Stimulated activated CD8-positive, alpha-beta memory T cell treated with anti-CD3 and anti-CD28 coated beads, Interleukin-4, amount 100 ng/mL, for 24 hours (primary cell): Measurements from ENCODE around the gene USP30.

ENCODE experiments used
- DNase-seq: peaks from one replicate; pipeline ENCODE4 v3.0.0-alpha.2; 2020; ENCODE audit warnings: low read depth

USP30 gene

GRCh38 chr12:109097435-109098182, 45.2 kb downstream of the USP30 start, which contains the start of gene UNG:
Gene UNG, plus strand, starts transcription at chr12:109097597. Its CDS starts 83 bp downstream, at chr12:109097680.
- peak; percentile 95 for DNase-seq

DNA sequence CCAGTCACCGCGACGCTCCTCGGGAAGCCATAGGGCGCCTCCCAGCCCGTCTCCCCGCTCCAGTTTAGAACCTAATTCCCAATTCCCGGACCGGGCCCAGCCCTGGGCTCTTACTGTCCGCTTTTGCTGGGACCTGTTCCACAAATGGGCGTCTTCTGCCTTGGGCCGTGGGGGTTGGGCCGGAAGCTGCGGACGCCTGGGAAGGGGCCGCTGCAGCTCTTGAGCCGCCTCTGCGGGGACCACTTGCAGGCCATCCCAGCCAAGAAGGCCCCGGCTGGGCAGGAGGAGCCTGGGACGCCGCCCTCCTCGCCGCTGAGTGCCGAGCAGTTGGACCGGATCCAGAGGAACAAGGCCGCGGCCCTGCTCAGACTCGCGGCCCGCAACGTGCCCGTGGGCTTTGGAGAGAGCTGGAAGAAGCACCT, 45.8 kb downstream of the USP30 start:
- DNase-seq: no peak

DNA sequence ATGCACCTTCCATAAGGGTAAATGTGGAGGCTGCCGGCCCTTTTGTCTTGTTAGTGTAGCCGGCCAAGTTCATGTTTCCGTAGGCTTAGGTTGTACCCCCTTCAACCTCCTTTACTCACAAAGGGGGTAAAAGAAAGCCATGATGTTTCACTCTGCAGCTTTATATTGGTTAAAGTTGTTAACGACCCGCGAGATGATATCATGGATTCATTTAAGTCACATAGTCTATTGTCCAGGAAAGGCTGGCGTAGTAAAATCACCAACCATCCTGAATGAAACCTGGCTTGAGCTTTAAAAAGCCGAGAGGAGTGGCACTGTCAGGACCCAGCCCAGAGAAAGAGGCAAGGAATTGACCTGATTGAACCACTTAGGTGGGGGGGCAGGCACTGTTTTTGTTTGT, 46.3 kb downstream of the USP30 start:
- no peak for DNase-seq

- DNase-seq: no peak
These were observed 47.1 kb downstream of the USP30 start for GRCh38 chr12:109099431-109100020.

- DNase-seq: no peak
These were observed 48.4 kb downstream of the USP30 start for GRCh38 chr12:109100741-109101140.

DNA sequence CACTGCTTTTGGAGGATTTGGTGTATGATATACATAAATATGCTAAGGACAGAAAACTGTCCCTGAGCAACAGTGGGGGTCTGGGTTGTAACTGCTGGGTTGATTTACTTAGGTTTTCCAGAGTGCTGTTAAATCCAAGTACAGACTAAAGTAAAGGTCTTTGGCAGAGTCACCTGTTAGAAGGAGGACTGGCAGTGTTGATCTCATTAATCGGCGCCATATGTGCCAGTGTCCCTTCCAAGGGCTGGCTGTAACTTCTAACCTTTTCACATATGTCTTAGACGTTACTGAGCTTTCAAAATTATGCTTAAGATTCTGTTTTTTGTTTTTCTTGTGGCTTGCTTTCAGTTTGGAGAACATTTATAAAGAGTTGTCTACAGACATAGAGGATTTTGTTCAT, 50.1 kb downstream of the USP30 start:
- DNase-seq: no peak

DNA sequence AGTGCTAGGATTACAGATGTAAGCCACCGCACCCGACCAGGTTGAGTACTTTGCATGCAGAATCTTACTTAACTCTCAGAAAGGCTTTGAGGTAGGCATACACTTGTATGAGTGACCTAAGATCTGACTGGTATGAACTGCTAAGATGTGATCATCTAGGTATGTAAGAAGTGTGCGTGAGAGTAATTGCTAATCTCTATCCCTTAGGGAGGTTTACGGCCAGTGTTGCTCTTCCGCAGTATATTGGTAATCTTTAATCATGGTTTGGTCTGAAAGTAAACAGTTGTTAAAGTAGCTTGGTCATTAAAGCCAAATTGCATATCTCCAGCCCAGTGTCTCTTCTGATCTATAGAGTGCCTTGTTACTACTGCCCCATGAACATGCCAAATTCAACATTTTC, 52.8 kb downstream of the USP30 start:
- no peak for DNase-seq

GRCh38 chr12:109109746-109110350, 57.5 kb downstream of the USP30 start:
- no peak for DNase-seq

DNA sequence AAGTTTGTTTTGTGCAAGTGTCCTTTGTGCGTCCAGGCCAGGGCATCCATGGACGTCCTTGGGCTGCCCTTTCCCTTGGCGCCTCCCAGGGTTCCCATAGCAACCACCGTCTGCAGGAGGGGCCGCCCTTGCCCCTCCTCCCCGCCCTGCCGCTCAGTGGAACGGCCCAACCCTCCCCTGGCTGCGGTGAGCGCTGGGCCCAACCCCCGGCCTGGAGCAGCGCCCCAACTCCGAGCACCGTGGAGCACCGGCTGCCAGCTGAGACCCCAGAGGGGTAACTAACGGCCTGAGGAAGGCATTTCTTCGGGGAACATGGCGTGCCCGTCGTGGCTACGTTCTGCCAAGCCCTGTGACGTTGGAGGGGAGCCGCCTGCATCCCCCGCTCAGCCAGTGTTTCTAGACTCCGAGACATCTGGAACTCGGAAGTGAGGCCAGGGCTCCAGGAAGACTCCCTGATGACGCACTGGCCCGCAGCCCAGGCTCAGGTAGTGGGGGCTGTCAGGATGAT, 58.7 kb downstream of the USP30 start:
- peak; percentile 27 for DNase-seq

DNA sequence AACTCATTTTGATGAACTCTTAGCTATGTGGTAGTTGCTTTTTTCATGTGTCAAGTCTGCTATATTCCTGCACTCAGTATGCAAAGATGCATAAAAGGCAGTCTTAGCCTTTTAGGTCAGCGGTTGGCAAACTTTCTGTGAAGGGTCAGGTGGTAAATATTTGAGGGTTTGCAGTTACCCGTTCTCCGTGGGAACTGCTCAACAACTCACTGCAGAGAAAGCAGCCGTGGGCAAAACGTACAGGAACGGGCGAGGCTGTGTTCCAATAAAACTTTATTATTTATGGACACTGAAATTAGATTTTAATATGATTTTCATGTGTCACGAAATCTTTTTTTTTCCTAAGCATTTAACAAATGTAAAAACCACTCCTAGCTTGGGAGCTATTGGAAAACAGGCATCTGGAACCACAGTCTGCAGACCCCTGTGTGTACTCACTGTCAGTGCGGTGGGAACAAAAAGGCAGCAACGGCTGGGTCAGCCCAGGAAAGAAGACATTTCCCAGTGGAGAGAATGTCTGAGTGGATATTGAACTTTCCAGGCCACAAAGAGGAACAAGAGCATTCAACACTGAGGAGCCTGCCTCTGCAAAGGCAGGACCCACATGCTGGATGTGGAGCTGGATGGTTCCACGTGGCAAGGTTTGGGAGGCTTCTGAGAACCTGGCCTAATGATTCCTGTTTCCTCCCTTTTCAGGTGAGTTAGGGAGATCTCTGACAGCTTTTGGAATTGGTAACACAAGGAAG, 60.5 kb downstream of the USP30 start:
- DNase-seq: no peak

- no peak for DNase-seq
These were observed 61.4 kb downstream of the USP30 start for GRCh38 chr12:109113661-109114321.

GRCh38 chr12:109114644-109115043, 62.3 kb downstream of the USP30 start:
- no peak for DNase-seq

DNA sequence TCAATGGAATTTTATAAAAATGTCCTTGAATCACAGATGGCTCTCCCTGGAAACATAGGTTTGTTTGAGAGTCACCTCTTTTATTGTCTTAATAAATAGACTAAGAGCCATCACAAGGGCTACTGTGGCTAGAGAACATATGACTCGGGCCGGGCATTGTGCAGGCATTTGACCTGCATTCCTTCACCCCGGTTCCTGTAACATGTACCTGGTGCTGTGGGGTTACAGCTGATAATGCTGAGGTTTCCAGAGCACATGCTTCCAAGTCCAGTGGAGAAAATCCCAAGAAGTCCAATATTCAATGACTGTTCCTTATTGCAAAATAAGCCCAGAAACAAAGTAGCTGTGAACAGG, 63.0 kb downstream of the USP30 start:
- DNase-seq: no peak

GRCh38 chr12:109115758-109116610, 63.6 kb downstream of the USP30 start, which contains the start of gene ACACB:
Gene ACACB, plus strand, starts transcription at chr12:109116587. Its CDS starts 22,819 bp downstream, at chr12:109139406.
- DNase-seq: no peak

GRCh38 chr12:109116611-109116949, 64.2 kb downstream of the USP30 start:
- DNase-seq: no peak

- no peak for DNase-seq
These were observed 67.7 kb downstream of the USP30 start for GRCh38 chr12:109120095-109120494.

- no peak for DNase-seq
These were observed 68.2 kb downstream of the USP30 start for GRCh38 chr12:109120557-109120956.

- no peak for DNase-seq
These were observed 69.0 kb downstream of the USP30 start for GRCh38 chr12:109121346-109121880.

- DNase-seq: no peak
These were observed 72.7 kb downstream of the USP30 start for GRCh38 chr12:109124878-109125648.

- no peak for DNase-seq
These were observed 73.4 kb downstream of the USP30 start for GRCh38 chr12:109125791-109126190.
